ENCODE measurements around the gene TTI1.
"Not testable (repeated sequence)": the region's sequence is repeated elsewhere in the genome, so short reads cannot be mapped to it uniquely, and the experiment has no call there.

The TTI1 gene

DNA sequence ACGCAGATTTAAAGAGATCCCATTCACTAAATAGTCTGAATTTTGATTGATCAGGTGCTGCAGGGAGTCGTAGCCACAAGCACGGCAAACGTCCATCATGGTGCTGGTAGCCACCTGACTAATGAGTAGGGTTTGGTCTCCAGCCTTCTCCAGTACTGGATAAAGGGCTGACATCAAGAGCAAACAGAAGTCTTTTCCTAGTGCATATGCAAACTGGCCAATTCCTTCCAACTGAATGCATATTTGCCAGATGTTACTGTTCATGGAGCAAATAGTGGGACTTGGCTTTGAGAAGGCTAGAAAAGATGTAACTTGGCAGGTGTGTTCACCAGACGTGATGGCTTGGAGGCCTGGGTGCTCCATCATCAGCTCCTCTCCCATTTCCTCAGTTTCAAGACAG lies 21.6 kb downstream of the TTI1 start:
- TF ChIP-seq ZNF274 (IDR thresholded peaks at IDR 0.05; ENCODE audit: low read depth, low read length) = no peak
- H3K4me3 ChIP-seq (ENCODE audit: low read length) = no peak overlapping the region

DNA sequence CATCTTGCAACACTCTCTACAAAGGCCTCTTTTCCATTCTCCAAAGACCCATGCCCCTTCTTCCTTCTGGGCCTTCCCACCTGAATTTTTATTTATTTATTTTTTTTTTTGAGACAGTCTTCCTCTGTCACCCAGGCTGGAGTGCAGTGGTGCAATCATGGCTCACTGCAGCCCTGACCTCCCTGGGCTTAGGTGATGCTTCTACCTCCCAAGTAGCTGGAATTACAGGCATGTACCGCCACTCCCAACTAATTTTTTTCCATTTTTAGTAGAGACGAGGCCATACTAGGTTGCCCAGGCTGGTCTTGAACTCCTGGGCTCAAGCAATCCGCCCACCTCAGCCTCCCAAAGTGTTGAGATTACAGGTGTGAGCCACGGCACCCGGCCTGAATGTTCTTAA lies 23.8 kb downstream of the TTI1 start:
- not testable (repeated sequence) for H3K4me3 ChIP-seq (ENCODE audit: low read length)

DNA sequence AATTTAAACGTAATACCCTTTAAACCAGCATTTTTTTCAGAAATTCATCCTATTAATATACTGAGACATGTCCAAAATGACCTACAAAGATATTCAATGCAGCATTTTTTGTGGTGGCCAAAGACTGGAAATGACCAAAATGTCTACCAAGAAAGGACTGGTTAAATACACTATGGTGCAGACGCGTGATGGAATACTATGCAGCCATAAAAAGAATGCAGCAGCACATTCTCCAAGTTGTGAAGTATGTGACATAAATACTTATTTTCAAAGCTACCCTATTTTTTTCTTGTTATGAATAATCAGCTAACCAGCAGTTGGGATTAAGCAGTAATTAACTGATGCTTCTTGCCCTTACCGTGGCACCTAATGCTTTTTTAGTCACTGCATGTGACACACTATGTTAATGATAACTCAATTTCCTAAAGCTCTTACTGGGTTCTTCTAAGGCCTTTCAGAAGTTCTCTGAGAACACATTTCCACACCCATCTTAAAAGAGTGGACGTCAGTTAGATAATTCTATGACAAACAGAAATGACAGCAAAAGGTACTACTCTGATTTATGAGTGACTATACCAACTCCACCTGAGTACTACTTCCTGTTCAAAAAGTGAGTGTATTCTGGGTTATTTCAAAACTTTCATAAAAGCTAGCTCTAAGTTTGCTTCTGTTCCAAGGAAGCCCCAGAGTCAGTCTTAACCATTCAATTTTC lies 24.9 kb downstream of the TTI1 start:
- no peak for TF ChIP-seq ZNF274 (IDR thresholded peaks at IDR 0.05; ENCODE audit: low read depth, low read length)

DNA sequence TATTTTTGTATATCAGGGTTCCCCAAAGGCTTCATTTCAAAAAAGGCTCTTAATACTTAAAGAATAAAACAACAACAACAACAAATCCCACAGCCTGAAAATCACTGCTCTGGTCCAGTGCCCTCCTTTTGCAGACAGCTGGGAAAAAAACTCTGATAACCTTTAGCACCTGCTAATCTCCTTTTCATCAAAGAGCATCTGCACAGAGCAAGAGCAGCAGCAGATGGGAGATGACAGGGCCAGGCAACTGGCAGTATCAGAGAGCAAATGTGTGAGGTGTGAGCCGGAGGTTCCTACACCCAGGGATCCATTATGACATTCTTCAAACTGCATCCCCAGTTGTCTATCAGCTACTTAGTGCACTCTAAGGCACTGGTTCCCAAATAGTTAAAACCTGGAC lies 25.7 kb downstream of the TTI1 start:
- H3K4me3 ChIP-seq (ENCODE audit: low read length) = no peak overlapping the region
- no peak for TF ChIP-seq ZNF274 (IDR thresholded peaks at IDR 0.05; ENCODE audit: low read depth, low read length)

More for the DNA sequence above, 24.9 kb downstream of the TTI1 start:
- H3K4me3 ChIP-seq (ENCODE audit: low read length) = no peak overlapping the region

DNA sequence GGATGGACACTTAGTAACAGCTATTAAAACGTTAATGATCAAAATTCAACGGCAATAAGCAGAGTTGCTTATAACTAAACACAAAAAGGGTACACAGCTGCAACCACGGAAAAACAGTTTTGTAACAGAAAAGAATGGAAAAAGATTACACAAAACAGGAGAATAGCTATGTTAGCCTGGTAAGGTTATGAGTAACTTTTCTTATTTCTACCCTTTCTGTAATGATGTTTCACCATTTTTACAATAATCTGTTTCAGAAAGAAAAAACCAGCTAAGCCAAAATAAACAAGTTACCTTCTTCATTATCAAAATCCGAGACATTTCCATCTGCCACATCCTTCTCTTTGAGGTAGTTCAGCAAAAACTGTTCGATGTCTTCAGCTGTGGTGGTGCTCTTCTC lies 27.4 kb downstream of the TTI1 start:
- no peak for TF ChIP-seq ZNF274 (IDR thresholded peaks at IDR 0.05; ENCODE audit: low read depth, low read length)
- H3K4me3 ChIP-seq (ENCODE audit: low read length) = no peak overlapping the region

DNA sequence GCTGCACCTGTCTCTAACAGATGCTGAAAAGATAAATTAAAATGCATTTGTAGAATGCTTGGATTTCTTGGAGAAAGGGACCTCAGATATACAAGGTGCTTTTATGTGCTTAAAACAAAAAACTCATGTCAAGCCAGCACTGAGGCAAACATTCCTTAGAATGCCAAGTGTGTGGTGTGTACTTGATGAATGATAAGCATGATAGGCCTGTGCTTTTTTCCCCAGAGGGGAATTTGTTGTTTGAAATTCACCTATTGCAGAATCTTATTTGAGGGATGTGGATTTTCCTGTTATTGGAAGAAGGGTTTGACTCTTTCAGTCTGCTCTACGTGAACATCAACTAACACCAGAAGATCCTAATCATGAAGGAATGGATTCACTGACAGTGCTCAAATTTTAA lies 28.8 kb downstream of the TTI1 start:
- no peak overlapping the region for H3K4me3 ChIP-seq (ENCODE audit: low read length)
- no peak for TF ChIP-seq ZNF274 (IDR thresholded peaks at IDR 0.05; ENCODE audit: low read depth, low read length)

DNA sequence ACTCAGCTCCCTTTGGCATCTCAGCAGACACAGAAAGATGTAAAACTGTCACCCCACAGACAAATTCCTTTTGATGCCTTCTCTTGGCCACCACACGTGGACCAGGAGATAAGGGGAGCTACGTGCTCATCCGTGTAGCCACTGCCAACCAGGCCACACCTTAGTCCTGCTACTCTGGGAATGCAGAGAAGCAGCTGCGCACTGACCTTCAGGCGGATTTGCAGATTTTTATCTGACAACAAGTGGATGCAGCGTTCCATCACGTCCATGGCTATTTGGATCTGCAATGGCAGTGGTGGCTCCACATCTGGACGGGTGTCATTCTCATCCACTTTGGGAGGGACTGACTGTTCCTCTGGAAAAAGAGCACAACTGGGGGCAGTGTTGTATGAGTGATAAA lies 30.8 kb downstream of the TTI1 start:
- TF ChIP-seq ZNF274 (IDR thresholded peaks at IDR 0.05; ENCODE audit: low read depth, low read length) = no peak
- no peak overlapping the region for H3K4me3 ChIP-seq (ENCODE audit: low read length)

DNA sequence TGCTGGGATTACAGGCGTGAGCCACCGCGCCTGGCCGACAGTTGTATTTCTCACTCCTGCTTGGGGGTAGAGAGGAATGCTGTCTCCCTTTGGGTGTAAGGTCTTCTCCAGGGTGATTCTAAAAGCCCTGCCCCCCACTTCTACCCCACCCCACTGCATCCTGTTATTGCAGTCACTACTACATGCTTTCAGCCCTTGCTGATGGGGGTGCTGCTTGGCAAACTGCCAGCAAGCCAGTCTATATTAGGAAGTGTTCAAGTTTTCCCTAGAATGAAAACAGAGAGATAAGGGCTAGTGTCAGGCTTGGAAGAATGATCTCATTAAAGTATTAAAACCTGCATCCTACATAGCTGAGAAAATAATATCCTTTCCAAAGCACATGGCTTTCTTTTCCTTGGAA lies 31.3 kb downstream of the TTI1 start:
- H3K4me3 ChIP-seq (ENCODE audit: low read length) = no peak overlapping the region
- no peak for TF ChIP-seq ZNF274 (IDR thresholded peaks at IDR 0.05; ENCODE audit: low read depth, low read length)

DNA sequence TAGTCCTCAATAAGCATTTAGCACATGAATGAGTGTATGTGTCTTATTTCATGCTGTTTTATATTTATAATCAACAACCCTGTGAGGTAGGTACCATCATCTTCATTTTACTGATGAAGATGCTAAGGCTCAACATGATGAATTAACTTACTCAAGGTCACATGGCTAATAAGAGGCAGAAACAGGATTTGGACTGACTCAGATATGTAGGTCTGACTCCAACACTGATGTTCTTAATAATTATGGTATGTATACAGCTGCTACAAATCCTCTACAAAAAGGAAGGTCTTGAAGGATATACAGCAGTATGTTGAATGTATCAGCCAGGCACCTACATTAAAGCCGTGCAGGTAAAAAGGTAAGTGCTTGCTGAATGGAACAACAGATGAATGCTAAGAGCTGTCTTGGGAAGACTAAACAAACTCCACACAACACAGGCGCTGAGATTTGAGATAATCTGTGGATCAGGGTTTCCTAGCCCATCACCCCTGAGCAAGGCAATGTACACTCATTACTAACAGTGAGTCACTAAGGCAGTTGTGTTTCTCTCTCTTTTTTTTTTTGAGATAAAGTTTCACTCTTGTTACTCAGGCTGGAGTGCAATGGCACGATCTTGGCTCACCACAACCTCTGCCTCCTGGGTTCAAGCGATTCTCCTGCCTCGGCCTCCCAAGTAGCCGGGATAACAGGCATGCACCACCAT lies 31.9 kb downstream of the TTI1 start:
- no peak for TF ChIP-seq ZNF274 (IDR thresholded peaks at IDR 0.05; ENCODE audit: low read depth, low read length)
- H3K4me3 ChIP-seq (ENCODE audit: low read length) = no peak overlapping the region

DNA sequence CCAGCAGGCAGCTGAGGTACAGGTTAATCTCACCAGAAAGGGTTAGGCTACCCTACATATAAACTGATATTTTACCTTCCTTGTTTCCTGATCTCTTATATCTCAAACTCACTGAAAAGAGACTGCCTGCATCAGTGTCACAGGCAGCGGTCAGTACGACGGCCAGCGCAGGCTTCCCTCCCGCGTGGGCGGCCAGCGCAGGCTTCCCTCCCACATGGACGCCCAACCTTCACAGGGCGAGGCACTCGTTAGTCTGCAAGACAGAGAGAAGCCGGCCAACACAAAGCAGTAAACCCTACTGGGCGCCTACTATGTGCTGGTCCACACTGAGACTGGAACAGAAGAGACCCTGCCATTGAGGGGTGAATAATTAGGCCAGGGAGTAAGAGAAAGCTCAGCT lies 33.0 kb downstream of the TTI1 start:
- no peak overlapping the region for H3K4me3 ChIP-seq (ENCODE audit: low read length)
- no peak for TF ChIP-seq ZNF274 (IDR thresholded peaks at IDR 0.05; ENCODE audit: low read depth, low read length)

DNA sequence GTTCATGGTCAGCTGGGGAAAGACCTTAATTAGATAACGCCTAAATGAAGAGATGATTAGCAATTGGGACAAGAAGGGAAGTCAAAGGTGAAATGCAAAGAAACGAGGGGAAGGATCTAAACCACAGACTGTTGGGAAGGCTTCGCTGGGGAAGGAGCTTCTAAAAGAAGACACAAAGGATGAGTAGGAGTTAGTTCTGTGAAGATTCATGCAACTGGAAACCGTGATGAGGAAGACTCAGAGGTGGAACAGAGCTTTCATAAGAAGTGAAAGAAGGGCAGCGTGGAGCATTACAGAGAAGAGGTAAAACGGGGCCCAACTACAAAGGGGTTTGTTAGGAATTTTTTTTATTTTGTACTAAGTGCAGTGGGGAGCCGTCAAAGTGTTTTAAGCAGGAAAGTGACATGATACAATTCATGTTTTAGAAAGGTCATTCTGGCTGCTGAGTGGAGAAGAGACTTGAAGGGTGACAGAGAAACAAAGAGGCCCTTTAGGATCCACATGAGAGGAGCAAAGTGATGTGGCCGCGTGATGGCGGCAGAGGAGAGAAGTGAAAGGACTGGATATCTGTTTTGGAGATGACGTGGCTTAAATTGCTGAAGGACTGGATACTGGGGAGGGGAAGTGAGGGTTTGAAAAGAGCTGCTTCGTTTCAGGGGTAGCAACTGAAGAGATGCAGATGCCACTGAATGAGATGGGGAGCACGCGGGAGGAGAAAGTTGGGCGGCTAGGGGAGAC lies 33.6 kb downstream of the TTI1 start:
- no peak for TF ChIP-seq ZNF274 (IDR thresholded peaks at IDR 0.05; ENCODE audit: low read depth, low read length)
- no peak overlapping the region for H3K4me3 ChIP-seq (ENCODE audit: low read length)

DNA sequence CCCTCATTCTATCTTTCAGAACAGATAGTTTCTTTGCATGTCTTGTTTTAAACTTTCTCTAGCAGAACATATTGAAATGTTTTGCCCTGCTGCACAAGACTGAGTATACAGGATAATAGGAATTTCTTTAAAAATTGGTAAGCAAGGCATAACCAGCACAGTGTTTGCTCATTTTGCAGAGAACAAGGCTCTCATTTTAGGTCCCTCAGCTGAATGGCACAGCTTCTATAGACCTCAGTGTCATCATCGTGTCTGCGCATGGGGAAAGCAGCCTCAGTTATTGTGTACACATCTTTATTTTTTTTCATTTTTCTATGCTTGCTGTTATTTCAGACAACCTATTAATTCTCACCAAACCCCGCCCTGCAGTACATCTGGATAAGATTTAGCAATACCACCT lies 35.7 kb downstream of the TTI1 start:
- no peak for TF ChIP-seq ZNF274 (IDR thresholded peaks at IDR 0.05; ENCODE audit: low read depth, low read length)

DNA sequence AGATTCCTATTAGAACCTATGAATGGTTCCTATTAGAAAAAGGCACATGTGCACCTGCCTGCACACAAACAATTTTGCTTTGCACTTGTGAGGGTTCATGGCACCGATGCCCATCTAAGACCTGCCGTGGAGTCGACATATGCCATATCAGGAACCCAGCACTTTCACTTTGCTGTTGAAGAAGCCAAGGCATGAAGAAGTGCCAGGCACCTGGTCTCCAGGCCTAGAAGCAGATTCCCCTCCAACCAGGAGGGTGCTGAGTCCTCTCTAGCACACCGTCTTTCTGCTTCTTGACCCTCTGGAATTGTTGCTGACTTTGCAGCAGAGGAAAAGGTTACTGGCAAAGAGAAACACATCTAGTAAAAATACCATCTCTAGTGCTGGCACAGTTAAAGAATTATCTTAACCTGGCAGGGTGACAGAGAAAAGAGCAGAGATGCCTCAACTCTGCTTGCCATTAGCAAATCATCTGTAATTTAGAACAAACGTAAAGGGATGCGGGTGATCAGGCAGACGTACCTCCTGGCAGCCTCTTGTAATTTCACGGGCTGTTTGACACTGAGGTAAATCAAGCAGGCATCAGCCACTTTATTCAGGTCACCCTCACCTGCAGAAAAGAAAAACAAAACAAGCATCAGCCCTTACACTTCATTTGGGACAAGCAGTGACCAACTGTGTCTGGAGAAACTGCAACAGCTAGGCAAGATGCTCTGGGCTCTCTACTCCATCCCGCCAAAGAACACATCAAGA lies 37.2 kb downstream of the TTI1 start:
- TF ChIP-seq ZNF274 (IDR thresholded peaks at IDR 0.05; ENCODE audit: low read depth, low read length) = no peak
- H3K4me3 ChIP-seq (ENCODE audit: low read length) = no peak overlapping the region

More for the DNA sequence above, 35.7 kb downstream of the TTI1 start:
- H3K4me3 ChIP-seq (ENCODE audit: low read length) = no peak overlapping the region

DNA sequence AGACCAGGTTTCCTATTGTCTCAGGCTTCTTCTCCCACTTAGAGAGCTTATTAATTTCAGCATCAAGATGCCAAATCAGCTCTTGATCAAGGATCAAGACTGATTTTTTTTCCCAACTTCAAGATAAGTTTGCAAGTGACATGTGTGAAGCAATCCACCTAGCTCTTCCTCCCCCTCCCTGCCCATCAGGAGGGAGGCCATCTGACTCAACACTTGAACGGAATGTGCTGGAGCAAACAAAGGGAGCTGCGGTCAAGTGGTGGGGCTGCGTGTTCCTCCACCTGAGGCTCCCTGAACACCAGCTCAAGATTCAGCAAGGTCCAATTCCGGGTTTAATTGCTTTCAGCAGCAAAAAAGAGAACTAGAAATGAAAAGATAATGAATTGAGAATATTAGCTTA lies 38.7 kb downstream of the TTI1 start:
- no peak for TF ChIP-seq ZNF274 (IDR thresholded peaks at IDR 0.05; ENCODE audit: low read depth, low read length)

More for the DNA sequence above, 38.7 kb downstream of the TTI1 start:
- H3K4me3 ChIP-seq (ENCODE audit: low read length) = no peak overlapping the region
